ENCODE measurements around the gene ARHGEF16.

The ARHGEF16 gene

GRCh38 chr1:3468236-3469103, 14.0 kb downstream of the ARHGEF16 start:
- no peak for DNase-seq (ENCODE audit: low spot score)

GRCh38 chr1:3469104-3469848, 14.8 kb downstream of the ARHGEF16 start:
- DNase-seq (ENCODE audit: low spot score) = no peak

GRCh38 chr1:3469849-3470649, 15.6 kb downstream of the ARHGEF16 start:
- no peak for DNase-seq (ENCODE audit: low spot score)

- DNase-seq (ENCODE audit: low spot score) = no peak
These were observed 16.3 kb downstream of the ARHGEF16 start for GRCh38 chr1:3470650-3471355.

GRCh38 chr1:3471356-3472087, 17.1 kb downstream of the ARHGEF16 start:
- peak; percentile 50 for DNase-seq (ENCODE audit: low spot score)

GRCh38 chr1:3472088-3472850, 17.8 kb downstream of the ARHGEF16 start:
- no peak for DNase-seq (ENCODE audit: low spot score)

GRCh38 chr1:3472906-3473305, 18.4 kb downstream of the ARHGEF16 start:
- no peak for DNase-seq (ENCODE audit: low spot score)

- no peak for DNase-seq (ENCODE audit: low spot score)
These were observed 18.9 kb downstream of the ARHGEF16 start for GRCh38 chr1:3473381-3473844.

GRCh38 chr1:3474016-3474415, 19.6 kb downstream of the ARHGEF16 start:
- DNase-seq (ENCODE audit: low spot score) = no peak

- no peak for DNase-seq (ENCODE audit: low spot score)
These were observed 20.0 kb downstream of the ARHGEF16 start for GRCh38 chr1:3474421-3474820.

GRCh38 chr1:3475839-3476573, 21.5 kb downstream of the ARHGEF16 start:
- DNase-seq (ENCODE audit: low spot score) = no peak

- DNase-seq (ENCODE audit: low spot score) = no peak
These were observed 22.2 kb downstream of the ARHGEF16 start for GRCh38 chr1:3476666-3477065.

- DNase-seq (ENCODE audit: low spot score) = no peak
These were observed 23.0 kb downstream of the ARHGEF16 start for GRCh38 chr1:3477241-3477995.

- no peak for DNase-seq (ENCODE audit: low spot score)
These were observed 23.7 kb downstream of the ARHGEF16 start for GRCh38 chr1:3478187-3478586.

GRCh38 chr1:3479511-3480368, 25.3 kb downstream of the ARHGEF16 start:
- no peak for DNase-seq (ENCODE audit: low spot score)

- no peak for DNase-seq (ENCODE audit: low spot score)
These were observed 25.9 kb downstream of the ARHGEF16 start for GRCh38 chr1:3480369-3480719.

GRCh38 chr1:3481046-3481445, 26.6 kb downstream of the ARHGEF16 start:
- DNase-seq (ENCODE audit: low spot score) = no peak

GRCh38 chr1:3481836-3482375, 27.4 kb downstream of the ARHGEF16 start:
- no peak for DNase-seq (ENCODE audit: low spot score)
